Breast epithelium (tissue), 3 donors: ENCODE results near the gene IRS1.

Experiments
- CTCF ChIP-seq, 3 donors: fragments of 450-650 bp; IDR thresholded peaks; one replicate each; pipeline ENCODE4 v1.5.1; 2016 to 2017; ENCODE audit warnings: antibody characterized with exemption in 3 of 3, mild to moderate bottlenecking in 3 of 3, moderate library complexity in 3 of 3
- POLR2A ChIP-seq: fragments of 450-650 bp; IDR thresholded peaks from one replicate; pipeline ENCODE4 v1.6.1; 2016; ENCODE audit warnings: antibody characterized with exemption, mild to moderate bottlenecking, moderate library complexity
- POLR2AphosphoS5 ChIP-seq, 3 donors: sonication (generic); formaldehyde crosslinking; IDR thresholded peaks; one replicate each; pipeline ENCODE4 v1.6.1; 2017; ENCODE audit warnings: antibody characterized with exemption in 3 of 3

GRCh38 chr2:226694586-226695284, 104.9 kb downstream of the IRS1 start:
- TF ChIP-seq CTCF (IDR thresholded peaks at IDR 0.05) (no peak), POLR2A (no peak), POLR2AphosphoS5 (IDR thresholded peaks at IDR 0.05) (no peak)
